IPS DF 19.7 (cell line): Measurements from ENCODE around the gene SLC6A18.
"Not testable (repeated sequence)": the region's sequence is repeated elsewhere in the genome, so short reads cannot be mapped to it uniquely, and the experiment has no call there.

Experiments used
- DNase-seq: peaks from one replicate; pipeline ENCODE4 v3.0.0-alpha.2; 2013; ENCODE audit warnings: low read depth, low spot score

Gene SLC6A18

GRCh38 chr5:1275397-1276391 lies 50.5 kb downstream of the SLC6A18 start:
- DNase-seq: not testable (repeated sequence)

- DNase-seq: no peak
These were observed 51.7 kb downstream of the SLC6A18 start for GRCh38 chr5:1276930-1277329.

- DNase-seq: no peak
These were observed 52.1 kb downstream of the SLC6A18 start for GRCh38 chr5:1277331-1277730.

GRCh38 chr5:1277781-1278180 lies 52.6 kb downstream of the SLC6A18 start:
- no peak for DNase-seq

- no peak for DNase-seq
These were observed 53.0 kb downstream of the SLC6A18 start for GRCh38 chr5:1278216-1278615.

- DNase-seq: no peak
These were observed 53.7 kb downstream of the SLC6A18 start for GRCh38 chr5:1278656-1279442.

GRCh38 chr5:1279443-1280151 lies 54.4 kb downstream of the SLC6A18 start:
- no peak for DNase-seq

GRCh38 chr5:1280177-1281037 lies 55.2 kb downstream of the SLC6A18 start:
- DNase-seq: no peak

- no peak for DNase-seq
These were observed 56.1 kb downstream of the SLC6A18 start for GRCh38 chr5:1281038-1281882.

- DNase-seq: no peak
These were observed 57.2 kb downstream of the SLC6A18 start for GRCh38 chr5:1282131-1282992.

- not testable (repeated sequence) for DNase-seq
These were observed 58.0 kb downstream of the SLC6A18 start for GRCh38 chr5:1282993-1283728.

- not testable (repeated sequence) for DNase-seq
These were observed 58.5 kb downstream of the SLC6A18 start for GRCh38 chr5:1283729-1284041.

- not testable (repeated sequence) for DNase-seq
These were observed 59.3 kb downstream of the SLC6A18 start for GRCh38 chr5:1284336-1284970.

- no peak for DNase-seq
These were observed 60.0 kb downstream of the SLC6A18 start for GRCh38 chr5:1285141-1285540.

- DNase-seq: no peak
These were observed 60.7 kb downstream of the SLC6A18 start for GRCh38 chr5:1285883-1286291.

- DNase-seq: no peak
These were observed 63.5 kb downstream of the SLC6A18 start for GRCh38 chr5:1288439-1289335.

GRCh38 chr5:1289559-1289958 lies 64.4 kb downstream of the SLC6A18 start:
- not testable (repeated sequence) for DNase-seq
